Natural killer cell (primary cell): ENCODE results near the gene KXD1. TPM values are rescaled to one million over a fixed set of nuclear protein-coding genes. Genes with fewer than 3 reads are reported as not detected.

Experiments used
- ATAC-seq, 3 donors: fragments of 150-1000 bp in 2 of 3; fragments of 200-7000 bp in 1 of 3; cut with Tn5 transposase; 1 replicate in 1 of 3; 2 replicates in 2 of 3; pipeline ENCODE4 v1.10.0; 2021; ENCODE audit warnings: mild to moderate bottlenecking in 2 of 3, moderate library complexity in 2 of 3
- DNase-seq, 2 donors: peaks; one replicate each; pipeline versions ENCODE4 v3.0.0 to v3.0.0-alpha.2; 2013 to 2021; ENCODE audit warnings: mixed read lengths in 1 of 2
- H3K27ac ChIP-seq: one replicate; pipeline ENCODE4 v1.5.1; 2013; ENCODE audit warnings: mild to moderate bottlenecking, low read length
- H3K27me3 ChIP-seq: one replicate; pipeline ENCODE4 v1.6.1; 2013; ENCODE audit warnings: low read length; ENCODE audit not compliant: control insufficient read depth, insufficient read depth
- H3K36me3 ChIP-seq: one replicate; pipeline ENCODE4 v1.6.1; 2013; ENCODE audit warnings: low read length; ENCODE audit not compliant: control insufficient read depth, insufficient read depth
- H3K4me1 ChIP-seq: one replicate; pipeline ENCODE4 v1.6.1; 2013; ENCODE audit warnings: low read length; ENCODE audit not compliant: control insufficient read depth, insufficient read depth
- H3K4me3 ChIP-seq: one replicate; pipeline ENCODE4 v1.5.1; 2013; ENCODE audit warnings: low read length
- H3K9me3 ChIP-seq: one replicate; pipeline ENCODE4 v1.6.1; 2013; ENCODE audit warnings: low read length; ENCODE audit not compliant: control insufficient read depth, insufficient read depth
- H3K27ac Mint-ChIP-seq, 2 donors: one replicate each; pipeline ENCODE4 v1.8.0; 2022; ENCODE audit warnings: mild to moderate bottlenecking in 2 of 2, mixed read lengths in 2 of 2, moderate library complexity in 1 of 2
- H3K27me3 Mint-ChIP-seq, 2 donors: one replicate each; pipeline ENCODE4 v1.8.0; 2022; ENCODE audit warnings: low read depth in 2 of 2, mixed read lengths in 2 of 2
- H3K36me3 Mint-ChIP-seq: one replicate; pipeline ENCODE4 v1.8.0; 2022; ENCODE audit warnings: mixed read lengths
- H3K4me1 Mint-ChIP-seq, 2 donors: one replicate each; pipeline ENCODE4 v1.8.0; 2022; ENCODE audit warnings: mixed read lengths in 2 of 2
- H3K4me3 Mint-ChIP-seq: one replicate; pipeline ENCODE4 v1.8.0; 2022; ENCODE audit warnings: mild to moderate bottlenecking, moderate library complexity, mixed read lengths
- H3K9me3 Mint-ChIP-seq, 2 donors: one replicate each; pipeline ENCODE4 v1.8.0; 2022; ENCODE audit warnings: mixed read lengths in 2 of 2
- WGBS: methylation state at CpG from one replicate; pipeline ENCODE4 v1.1.7; 2013; ENCODE audit warnings: missing lambda C conversion rate; ENCODE audit not compliant: insufficient coverage; 5-methylcytosine and 5-hydroxymethylcytosine counted together
- intact Hi-C: fragments of 100-400 bp; cut with micrococcal nuclease; formaldehyde crosslinking; loops from one replicate; pipeline ENCODE4 v1.14.2; 2022
- total RNA-seq, 4 donors: library from RNA; stranded (reverse); fragments of 120-200 nt in 1 of 4; gene quantifications; one replicate each; pipeline versions ENCODE4 v1.2.3 to v1.2.4, GENCODE V29; 2013 to 2022
- TF ChIP-seq, protein P1 (sequence below): fragments of 200-600 bp; IDR thresholded peaks from one replicate; pipeline ENCODE4 v1.8.0; 2022; ENCODE audit warnings: antibody characterized with exemption

Gene KXD1
- total RNA-seq, 3 donors from 2014 or later (not counting 1 experiment from before 2014, with no cell fraction given), result 83.2 to 88.8 (median 86.9) TPM

GRCh38 chr19:18562086-18562485 lies 4.4 kb downstream of the KXD1 start:
- Histone ChIP-seq H3K36me3 (peaks cover 44% of the 10 kb centered on the region), H3K4me3 (no peak overlapping the region), H3K9me3 (no peaks in the 10 kb centered on the region), H3K27me3 (no peaks in the 10 kb centered on the region), H3K4me1 (peaks cover 18% of the 10 kb centered on the region), H3K27ac (no peak overlapping the region)
- ATAC-seq (no peak), DNase-seq (no peak)
- WGBS, result 97% methylated on average over 14 of the region's 14 CpGs
- TF ChIP-seq, protein P1, sequence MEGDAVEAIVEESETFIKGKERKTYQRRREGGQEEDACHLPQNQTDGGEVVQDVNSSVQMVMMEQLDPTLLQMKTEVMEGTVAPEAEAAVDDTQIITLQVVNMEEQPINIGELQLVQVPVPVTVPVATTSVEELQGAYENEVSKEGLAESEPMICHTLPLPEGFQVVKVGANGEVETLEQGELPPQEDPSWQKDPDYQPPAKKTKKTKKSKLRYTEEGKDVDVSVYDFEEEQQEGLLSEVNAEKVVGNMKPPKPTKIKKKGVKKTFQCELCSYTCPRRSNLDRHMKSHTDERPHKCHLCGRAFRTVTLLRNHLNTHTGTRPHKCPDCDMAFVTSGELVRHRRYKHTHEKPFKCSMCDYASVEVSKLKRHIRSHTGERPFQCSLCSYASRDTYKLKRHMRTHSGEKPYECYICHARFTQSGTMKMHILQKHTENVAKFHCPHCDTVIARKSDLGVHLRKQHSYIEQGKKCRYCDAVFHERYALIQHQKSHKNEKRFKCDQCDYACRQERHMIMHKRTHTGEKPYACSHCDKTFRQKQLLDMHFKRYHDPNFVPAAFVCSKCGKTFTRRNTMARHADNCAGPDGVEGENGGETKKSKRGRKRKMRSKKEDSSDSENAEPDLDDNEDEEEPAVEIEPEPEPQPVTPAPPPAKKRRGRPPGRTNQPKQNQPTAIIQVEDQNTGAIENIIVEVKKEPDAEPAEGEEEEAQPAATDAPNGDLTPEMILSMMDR, result no peak
- Mint-ChIP-seq H3K4me3 (no peak overlapping the region), H3K4me1 (peaks cover 8 to 21% of the 10 kb centered on the region in 2 donors), H3K36me3 (no peaks in the 10 kb centered on the region), H3K27ac (no peak overlapping the region), H3K27me3 (no peaks in the 10 kb centered on the region), H3K9me3 (no peaks in the 10 kb centered on the region)
- intact Hi-C loops, result no loop called here

GRCh38 chr19:18566953-18567352 lies 9.3 kb downstream of the KXD1 start:
- Histone ChIP-seq H3K4me1 (peaks cover 9% of the 10 kb centered on the region), H3K9me3 (no peaks in the 10 kb centered on the region), H3K27ac (no peak overlapping the region), H3K36me3 (peaks cover 62% of the 10 kb centered on the region), H3K4me3 (no peak overlapping the region), H3K27me3 (no peaks in the 10 kb centered on the region)
- ATAC-seq, result no peak
- H3K4me1 Mint-ChIP-seq, result peaks cover 9% of the 10 kb centered on the region in 2 donors
- DNase-seq, result no peak
- no peaks in the 10 kb centered on the region for H3K9me3 Mint-ChIP-seq
- TF ChIP-seq, protein P1, result no peak
- no peaks in the 10 kb centered on the region for H3K36me3 Mint-ChIP-seq
- H3K27me3 Mint-ChIP-seq, result no peaks in the 10 kb centered on the region
- 98% methylated on average over 8 of the region's 8 CpGs for WGBS
- H3K4me3 Mint-ChIP-seq, result no peak overlapping the region
- intact Hi-C loops, result no loop called here
- no peak overlapping the region for H3K27ac Mint-ChIP-seq

DNA sequence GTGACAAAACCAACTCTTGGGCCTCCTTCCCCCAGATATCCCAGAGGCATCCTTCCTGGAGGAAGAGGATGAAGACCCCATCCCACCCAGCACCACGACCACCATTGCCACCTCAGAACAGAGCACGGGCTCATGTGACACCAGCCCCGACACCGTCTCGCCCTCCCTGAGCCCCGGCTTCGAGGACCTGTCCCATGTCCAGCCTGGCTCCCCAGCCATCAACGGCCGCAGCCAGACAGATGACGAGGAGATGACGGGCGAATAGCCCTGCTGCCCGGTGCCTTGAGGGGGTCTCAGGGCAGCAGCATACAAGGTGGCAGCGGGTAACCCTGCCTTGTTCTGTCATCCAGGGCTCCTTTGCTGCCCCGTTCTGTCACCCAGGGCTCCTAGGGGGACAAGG lies 10.7 kb downstream of the KXD1 start:
- Histone ChIP-seq H3K9me3 (no peaks in the 10 kb centered on the region), H3K27ac (no peak overlapping the region), H3K4me3 (no peak overlapping the region), H3K27me3 (no peaks in the 10 kb centered on the region), H3K4me1 (peaks cover 23% of the 10 kb centered on the region), H3K36me3 (peaks cover 56% of the 10 kb centered on the region)
- no peaks in the 10 kb centered on the region for H3K27me3 Mint-ChIP-seq
- TF ChIP-seq, protein P1, result no peak
- DNase-seq (no peak), ATAC-seq (no peak)
- H3K27ac Mint-ChIP-seq, result no peak overlapping the region
- H3K4me1 Mint-ChIP-seq, result peaks cover 19 to 21% of the 10 kb centered on the region in 2 donors
- no peaks in the 10 kb centered on the region for H3K9me3 Mint-ChIP-seq
- H3K36me3 Mint-ChIP-seq, result no peaks in the 10 kb centered on the region
- 98% methylated on average over 15 of the region's 15 CpGs for WGBS
- no peak overlapping the region for H3K4me3 Mint-ChIP-seq
- intact Hi-C loops, result no loop called here
